NCI-H2196 treated with DMSO at 0.1 percent for 48 hours (cell line): ENCODE results near the gene ERICH6B.

Experiments used
- DNase-seq: peaks from one replicate; lab custom pipeline; 2025; ENCODE audit not compliant: unreplicated experiment; lab: John Stamatoyannopoulos, UW

ERICH6B gene

GRCh38 chr13:45545686-45546409, 69.7 kb downstream of the ERICH6B start:
- DNase-seq = no peak

GRCh38 chr13:45544520-45544919, 71.0 kb downstream of the ERICH6B start:
- no peak for DNase-seq

GRCh38 chr13:45542878-45543277, 72.7 kb downstream of the ERICH6B start:
- DNase-seq = no peak

GRCh38 chr13:45542391-45542790, 73.1 kb downstream of the ERICH6B start:
- DNase-seq = no peak

GRCh38 chr13:45541806-45542205, 73.7 kb downstream of the ERICH6B start:
- DNase-seq = no peak

- DNase-seq = no peak
Observed at GRCh38 chr13:45540864-45541263, 74.7 kb downstream of the ERICH6B start.

GRCh38 chr13:45540195-45540594, 75.3 kb downstream of the ERICH6B start:
- no peak for DNase-seq

GRCh38 chr13:45538382-45538781, 77.2 kb downstream of the ERICH6B start:
- DNase-seq = no peak

GRCh38 chr13:45537516-45537915, 78.0 kb downstream of the ERICH6B start:
- no peak for DNase-seq

- no peak for DNase-seq
Observed at GRCh38 chr13:45536224-45536623, 79.3 kb downstream of the ERICH6B start.

GRCh38 chr13:45534604-45535003, 80.9 kb downstream of the ERICH6B start:
- DNase-seq = no peak

GRCh38 chr13:45529758-45530157, 85.8 kb downstream of the ERICH6B start:
- no peak for DNase-seq

GRCh38 chr13:45527699-45528462, 87.7 kb downstream of the ERICH6B start:
- DNase-seq = no peak

- no peak for DNase-seq
Observed at GRCh38 chr13:45522571-45522970, 93.0 kb downstream of the ERICH6B start.

- no peak for DNase-seq
Observed at GRCh38 chr13:45521297-45521696, 94.2 kb downstream of the ERICH6B start.

GRCh38 chr13:45519493-45519892, 96.0 kb downstream of the ERICH6B start:
- no peak for DNase-seq

- no peak for DNase-seq
Observed at GRCh38 chr13:45518525-45519245, 96.9 kb downstream of the ERICH6B start.

- no peak for DNase-seq
Observed at GRCh38 chr13:45516757-45517156, 98.8 kb downstream of the ERICH6B start.

GRCh38 chr13:45512098-45512496, 103.4 kb downstream of the ERICH6B start:
- DNase-seq = no peak

- peak; percentile 21 for DNase-seq
Observed at GRCh38 chr13:45511310-45512097, 104.0 kb downstream of the ERICH6B start.

GRCh38 chr13:45510672-45511071, 104.9 kb downstream of the ERICH6B start:
- no peak for DNase-seq
